ENCODE measurements around the gene JAKMIP1. TPM values are rescaled to one million over a fixed set of nuclear protein-coding genes. Genes with fewer than 3 reads are reported as not detected.

JAKMIP1 gene
- total RNA-seq, 1 experiment from 2014 or later = 0.05 TPM

GRCh38 chr4:5980436-5981155, 219.8 kb downstream of the JAKMIP1 start:
- DNase-seq (ENCODE audit: extremely low read depth, low read depth) = no peak

GRCh38 chr4:5979981-5980380, 220.4 kb downstream of the JAKMIP1 start:
- no peak for DNase-seq (ENCODE audit: extremely low read depth, low read depth)

- no peak for DNase-seq (ENCODE audit: extremely low read depth, low read depth)
These were observed 223.4 kb downstream of the JAKMIP1 start for GRCh38 chr4:5976921-5977320.

GRCh38 chr4:5976431-5976830, 223.9 kb downstream of the JAKMIP1 start:
- DNase-seq (ENCODE audit: extremely low read depth, low read depth) = no peak

Other genes starting within 250 kb of the JAKMIP1 start
- gene C4orf50, start 182.1 kb downstream of the JAKMIP1 start, total RNA-seq (2014; rRNA removed; shearing (Covaris generic)) = not detected in 2 replicates
- gene WFS1, start 69.3 kb upstream of the JAKMIP1 start, total RNA-seq (2014; rRNA removed; shearing (Covaris generic)) = 4.5 and 4.6 TPM in 2 replicates